ENCODE measurements around the gene SESN3. TPM values are rescaled to one million over a fixed set of nuclear protein-coding genes. Genes with fewer than 3 reads are reported as not detected.

SESN3 gene, protein sequence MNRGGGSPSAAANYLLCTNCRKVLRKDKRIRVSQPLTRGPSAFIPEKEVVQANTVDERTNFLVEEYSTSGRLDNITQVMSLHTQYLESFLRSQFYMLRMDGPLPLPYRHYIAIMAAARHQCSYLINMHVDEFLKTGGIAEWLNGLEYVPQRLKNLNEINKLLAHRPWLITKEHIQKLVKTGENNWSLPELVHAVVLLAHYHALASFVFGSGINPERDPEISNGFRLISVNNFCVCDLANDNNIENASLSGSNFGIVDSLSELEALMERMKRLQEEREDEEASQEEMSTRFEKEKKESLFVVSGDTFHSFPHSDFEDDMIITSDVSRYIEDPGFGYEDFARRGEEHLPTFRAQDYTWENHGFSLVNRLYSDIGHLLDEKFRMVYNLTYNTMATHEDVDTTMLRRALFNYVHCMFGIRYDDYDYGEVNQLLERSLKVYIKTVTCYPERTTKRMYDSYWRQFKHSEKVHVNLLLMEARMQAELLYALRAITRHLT
- total RNA-seq (2022; extraction: Qiagen RNA extraction), result 0.07 to 0.13 TPM (median 0.12 TPM) in 5 replicates

GRCh38 chr11:95231127-95231880 is at the start of gene SESN3:
SESN3 (minus strand) TSS chr11:95231202; CDS start chr11:95230860, 342 bp downstream.

Other genes with a start within 250 kb of the SESN3 start
- not detected in 5 replicates for gene KDM4E, start 205.9 kb downstream of the SESN3 start, total RNA-seq (2022; extraction: Qiagen RNA extraction)
- gene KDM4F, start 181.8 kb downstream of the SESN3 start, total RNA-seq (2022; extraction: Qiagen RNA extraction), result not detected in 5 replicates
- gene SRSF8, start 164.3 kb downstream of the SESN3 start, total RNA-seq (2022; extraction: Qiagen RNA extraction), result 15.0 to 22.0 TPM (median 18.3 TPM) in 5 replicates
- 13.1 to 19.3 TPM (median 15.2 TPM) in 5 replicates for gene ENDOD1, start 141.4 kb downstream of the SESN3 start, total RNA-seq (2022; extraction: Qiagen RNA extraction)